ENCODE measurements around the gene CEP112. TPM values are rescaled to one million over a fixed set of nuclear protein-coding genes. Genes with fewer than 3 reads are reported as not detected.

CEP112 gene
- total RNA-seq, 4 donors from 2014 or later, result 15.8 to 50.3 (median 20.2) TPM

DNA sequence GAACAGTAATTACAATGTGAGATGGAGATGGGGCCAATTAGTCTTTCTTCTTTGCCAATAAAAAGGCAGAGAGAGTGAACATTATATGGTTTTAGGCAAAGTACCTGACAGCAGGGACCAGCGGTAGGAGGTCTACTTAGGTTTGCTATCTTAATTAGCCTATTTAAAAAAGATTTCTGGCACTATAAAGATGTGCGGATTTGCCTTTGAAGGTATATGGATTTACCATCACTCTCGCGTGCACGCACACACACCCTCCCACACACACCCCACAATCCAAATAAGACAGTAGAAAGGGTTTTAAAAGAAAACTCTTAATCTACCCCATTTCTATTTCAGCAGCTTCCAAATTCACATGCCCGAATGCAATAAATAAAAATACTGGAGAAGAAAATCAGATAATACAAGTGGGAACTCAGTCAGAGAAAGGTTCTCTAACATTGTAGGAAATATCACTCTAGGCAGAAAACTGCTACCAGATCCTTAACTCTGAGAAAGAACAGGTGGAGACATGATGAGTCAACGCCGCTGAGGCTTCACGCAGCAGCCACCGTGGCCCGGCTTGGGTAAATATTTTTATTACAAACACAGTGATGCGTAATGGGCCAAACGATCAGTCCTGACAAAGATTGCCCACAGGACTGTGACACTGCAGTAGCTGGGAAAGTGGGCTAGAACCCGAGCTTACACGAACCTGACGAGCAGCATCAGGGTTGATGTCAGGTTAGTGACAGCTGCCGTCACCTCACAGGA is 563.9 kb downstream of the CEP112 start:
- DNase-seq (ENCODE audit: low spot score) (no peak), ATAC-seq (ENCODE audit: low FRiP score) (no peak)
- no peak for TF ChIP-seq CTCF (IDR thresholded peaks at IDR 0.05)

GRCh38 chr17:65627108-65627507 is 564.8 kb downstream of the CEP112 start:
- DNase-seq (ENCODE audit: low spot score) (no peak), ATAC-seq (ENCODE audit: low FRiP score) (no peak)
- no peak for TF ChIP-seq CTCF (IDR thresholded peaks at IDR 0.05)

DNA sequence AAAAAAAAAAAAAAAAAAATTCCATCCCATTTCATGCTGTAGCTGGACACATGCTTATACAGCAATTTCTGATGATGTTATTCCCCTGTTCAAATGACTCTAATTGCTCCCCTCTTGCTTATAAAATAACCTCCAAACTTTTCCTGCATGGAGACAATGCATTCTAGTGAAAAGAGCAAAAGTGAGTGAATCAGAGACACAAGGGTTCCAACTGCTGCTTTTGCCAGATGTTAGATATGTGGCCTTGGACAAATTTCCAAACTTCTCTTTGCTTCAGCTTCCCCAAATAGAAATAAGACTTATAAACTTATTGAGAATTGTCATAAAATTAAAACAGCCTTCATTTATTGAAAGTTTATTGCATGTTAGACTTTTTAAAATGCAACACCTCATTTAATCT is 565.5 kb downstream of the CEP112 start:
- TF ChIP-seq CTCF (IDR thresholded peaks at IDR 0.05), result no peak
- DNase-seq (ENCODE audit: low spot score) (no peak), ATAC-seq (ENCODE audit: low FRiP score) (no peak)

DNA sequence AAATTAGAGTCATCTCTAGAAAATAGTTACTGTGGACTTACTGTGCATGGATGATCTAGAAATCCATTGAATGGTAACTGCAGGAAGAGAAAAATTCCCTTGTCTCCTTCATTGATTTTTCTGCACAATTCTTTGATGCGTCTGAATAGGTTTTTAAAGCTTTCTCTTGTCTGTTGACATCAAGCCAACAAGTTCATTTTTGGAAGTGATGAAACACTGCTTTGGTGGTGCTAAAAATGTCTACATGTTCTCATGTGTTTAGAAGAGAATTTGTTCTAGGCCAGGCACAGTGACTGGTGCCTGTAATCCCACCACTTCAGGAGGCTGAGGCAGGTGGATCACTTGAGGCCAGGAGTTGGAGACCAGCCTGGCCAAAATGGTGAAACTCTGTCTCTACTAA is 573.4 kb downstream of the CEP112 start:
- ATAC-seq (ENCODE audit: low FRiP score) (no peak), DNase-seq (ENCODE audit: low spot score) (no peak)
- no peak for TF ChIP-seq CTCF (IDR thresholded peaks at IDR 0.05)

DNA sequence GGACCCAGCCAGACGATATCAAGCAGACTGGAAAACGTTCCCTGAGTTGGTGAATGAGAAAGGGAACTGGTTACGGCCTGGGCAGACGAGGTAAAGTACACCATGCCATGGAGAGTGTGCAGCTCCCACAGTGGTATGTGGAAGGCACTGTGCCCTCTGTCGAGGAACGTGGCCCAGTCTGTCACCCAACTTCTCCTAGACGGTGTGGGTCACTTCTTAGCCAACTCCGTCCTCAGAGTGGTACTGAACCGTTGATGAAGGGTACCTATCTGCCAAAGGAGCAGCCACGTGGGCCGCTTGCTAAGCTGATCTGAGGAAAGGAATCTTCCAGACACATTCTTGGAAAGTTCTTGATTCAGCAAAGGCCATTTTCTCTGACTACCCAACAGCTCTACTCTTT is 574.4 kb downstream of the CEP112 start:
- TF ChIP-seq CTCF (IDR thresholded peaks at IDR 0.05), result no peak
- DNase-seq (ENCODE audit: low spot score) (no peak), ATAC-seq (ENCODE audit: low FRiP score) (no peak)

DNA sequence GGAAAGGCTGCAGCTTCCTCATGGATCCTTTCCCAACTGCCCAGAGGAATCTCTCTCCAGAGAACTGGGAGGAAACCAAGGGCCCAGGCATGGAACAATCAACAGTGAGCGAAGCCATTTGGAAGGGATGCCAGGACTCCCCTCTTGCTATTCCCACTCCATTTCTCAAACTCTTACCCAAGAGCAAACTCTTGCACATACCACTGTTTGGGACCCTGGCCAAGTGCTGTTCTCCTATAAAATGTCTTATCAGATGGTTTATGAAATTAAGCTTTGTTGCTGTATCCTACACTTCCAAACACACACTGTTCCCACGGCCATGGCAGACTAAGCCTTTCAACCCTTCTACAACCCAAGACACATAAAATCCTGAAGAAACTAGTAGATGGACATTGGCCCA is 582.2 kb downstream of the CEP112 start:
- ATAC-seq (ENCODE audit: low FRiP score) (no peak), DNase-seq (ENCODE audit: low spot score) (no peak)

More for the DNA sequence above, 582.2 kb downstream of the CEP112 start:
- no peak for TF ChIP-seq CTCF (IDR thresholded peaks at IDR 0.05)
